H1 (cell line): Measurements from ENCODE around the gene YBX2. TPM values are rescaled to one million over a fixed set of nuclear protein-coding genes. Genes with fewer than 3 reads are reported as not detected.
A peak's percentile ranks its signal among the peaks of the same experiment; 100 is the strongest.

ENCODE experiments used
- CHD1 ChIP-seq: IDR thresholded peaks from 2 replicates; pipeline ENCODE4 v1.6.1; 2012; ENCODE audit warnings: low read depth, low read length, improper control_type of control experiment
- EP300 ChIP-seq, 2 experiments: IDR thresholded peaks; 1 replicate in 1 of 2; 2 replicates in 1 of 2; pipeline ENCODE4 v1.6.1; 2011 to 2012; ENCODE audit warnings: low read depth in 2 of 2, low read length in 2 of 2, mild to moderate bottlenecking in 2 of 2, borderline replicate concordance in 1 of 2, inconsistent platforms in 1 of 2, moderate library complexity in 1 of 2
- GABPA ChIP-seq: IDR thresholded peaks from 2 replicates; pipeline ENCODE4 v1.6.1; 2011; ENCODE audit warnings: mild to moderate bottlenecking, low read length, moderate library complexity, borderline replicate concordance; ENCODE audit not compliant: insufficient read depth
- JUND ChIP-seq: IDR thresholded peaks from 2 replicates; pipeline ENCODE4 v1.6.1; 2011; ENCODE audit warnings: mild to moderate bottlenecking, improper control_type of control experiment, low read length
- RXRA ChIP-seq: IDR thresholded peaks from 2 replicates; pipeline ENCODE4 v1.6.1; 2011; ENCODE audit warnings: low read depth, mild to moderate bottlenecking, low read length, moderate library complexity; ENCODE audit not compliant: insufficient read depth
- TAF1 ChIP-seq: IDR thresholded peaks from 2 replicates; pipeline ENCODE4 v1.6.1; 2011; ENCODE audit warnings: mild to moderate bottlenecking, low read depth, low read length
- polyA plus RNA-seq, 7 experiments: library from polyadenylated mRNA; depleted of rRNA in 3 of 7; stranded (reverse) in 5 of 7; unstranded in 2 of 7; fragments of >200 nt in 5 of 7; fragments of 200-250 nt in 2 of 7; gene quantifications; 1 replicate in 5 of 7; 2 replicates in 1 of 7; 4 replicates in 1 of 7; pipeline versions ENCODE4 v1.2.1 to v1.2.3, GENCODE V29; 2011 to 2013; ENCODE audit warnings: missing spikeins in 2 of 7, mixed read lengths in 2 of 7
- total RNA-seq: library from RNA; stranded (reverse); fragmentation: NEBNext Ultra II Directional; extraction: Animal tissue kit (Norgen Biotek cat#: 25700); gene quantifications from 2 replicates; pipeline ENCODE4 v1.2.1, GENCODE V29; 2021
- TF ChIP-seq, protein P1 (sequence below): fragments of 300-600 bp; sonication (generic); IDR thresholded peaks from 2 replicates; pipeline ENCODE4 v1.7.1; 2012; ENCODE audit warnings: low read length, moderate library complexity, mild to moderate bottlenecking, inconsistent platforms; ENCODE audit not compliant: insufficient replicate concordance

YBX2 gene
- total and polyA plus RNA-seq, 2 of the 8 experiments (the other 6 are each of a cell fraction or from before 2014, with no cell fraction given) = 19.2 to 30.5 TPM

DNA sequence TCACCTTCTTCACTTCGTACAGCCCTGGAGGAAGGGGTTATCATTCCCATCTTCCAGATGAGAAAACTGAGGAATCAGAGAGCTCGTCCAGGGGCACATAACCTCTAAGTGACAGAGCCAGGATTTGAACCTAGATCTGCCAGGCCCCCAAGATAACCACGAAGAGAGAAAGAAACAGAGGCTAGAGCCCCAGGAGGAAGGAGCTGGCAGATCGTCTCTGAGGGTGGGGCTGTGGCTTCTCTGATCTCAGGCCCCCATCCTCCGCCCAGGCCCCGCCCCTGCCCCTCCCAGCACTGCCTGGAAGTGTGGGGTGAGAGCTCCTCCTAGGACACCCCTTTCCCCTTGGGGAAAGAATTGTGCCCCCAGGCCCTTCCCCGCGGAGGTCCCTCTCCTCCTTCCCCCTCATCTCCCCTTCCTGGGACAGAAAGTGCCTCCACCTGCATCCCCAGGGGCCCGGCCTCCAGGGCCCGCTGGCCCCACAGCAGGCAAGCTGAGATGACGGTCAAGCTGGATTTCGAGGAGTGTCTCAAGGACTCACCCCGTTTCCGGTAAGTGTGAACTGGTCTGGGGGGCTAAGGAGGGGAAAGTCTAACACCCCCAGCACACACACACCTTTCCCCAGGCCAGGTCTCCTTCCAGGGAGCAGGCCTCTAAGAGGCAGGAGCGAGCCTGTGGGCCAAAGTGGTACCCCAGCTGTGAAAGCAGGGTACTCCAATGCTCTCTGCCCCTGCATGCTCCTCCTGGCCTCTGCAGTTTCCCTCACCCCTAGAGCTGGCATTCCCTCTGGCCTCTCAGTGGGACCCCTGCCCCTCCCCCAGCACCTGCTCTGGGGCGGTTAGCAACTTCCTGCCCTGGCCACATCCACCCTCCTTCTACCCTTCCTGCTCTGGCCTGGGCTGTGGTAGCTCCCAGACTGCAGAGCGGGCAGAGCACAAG lies 42.1 kb upstream of the YBX2 start, which contains the start of gene ACAP1 (continued):
- TF ChIP-seq, protein P1, sequence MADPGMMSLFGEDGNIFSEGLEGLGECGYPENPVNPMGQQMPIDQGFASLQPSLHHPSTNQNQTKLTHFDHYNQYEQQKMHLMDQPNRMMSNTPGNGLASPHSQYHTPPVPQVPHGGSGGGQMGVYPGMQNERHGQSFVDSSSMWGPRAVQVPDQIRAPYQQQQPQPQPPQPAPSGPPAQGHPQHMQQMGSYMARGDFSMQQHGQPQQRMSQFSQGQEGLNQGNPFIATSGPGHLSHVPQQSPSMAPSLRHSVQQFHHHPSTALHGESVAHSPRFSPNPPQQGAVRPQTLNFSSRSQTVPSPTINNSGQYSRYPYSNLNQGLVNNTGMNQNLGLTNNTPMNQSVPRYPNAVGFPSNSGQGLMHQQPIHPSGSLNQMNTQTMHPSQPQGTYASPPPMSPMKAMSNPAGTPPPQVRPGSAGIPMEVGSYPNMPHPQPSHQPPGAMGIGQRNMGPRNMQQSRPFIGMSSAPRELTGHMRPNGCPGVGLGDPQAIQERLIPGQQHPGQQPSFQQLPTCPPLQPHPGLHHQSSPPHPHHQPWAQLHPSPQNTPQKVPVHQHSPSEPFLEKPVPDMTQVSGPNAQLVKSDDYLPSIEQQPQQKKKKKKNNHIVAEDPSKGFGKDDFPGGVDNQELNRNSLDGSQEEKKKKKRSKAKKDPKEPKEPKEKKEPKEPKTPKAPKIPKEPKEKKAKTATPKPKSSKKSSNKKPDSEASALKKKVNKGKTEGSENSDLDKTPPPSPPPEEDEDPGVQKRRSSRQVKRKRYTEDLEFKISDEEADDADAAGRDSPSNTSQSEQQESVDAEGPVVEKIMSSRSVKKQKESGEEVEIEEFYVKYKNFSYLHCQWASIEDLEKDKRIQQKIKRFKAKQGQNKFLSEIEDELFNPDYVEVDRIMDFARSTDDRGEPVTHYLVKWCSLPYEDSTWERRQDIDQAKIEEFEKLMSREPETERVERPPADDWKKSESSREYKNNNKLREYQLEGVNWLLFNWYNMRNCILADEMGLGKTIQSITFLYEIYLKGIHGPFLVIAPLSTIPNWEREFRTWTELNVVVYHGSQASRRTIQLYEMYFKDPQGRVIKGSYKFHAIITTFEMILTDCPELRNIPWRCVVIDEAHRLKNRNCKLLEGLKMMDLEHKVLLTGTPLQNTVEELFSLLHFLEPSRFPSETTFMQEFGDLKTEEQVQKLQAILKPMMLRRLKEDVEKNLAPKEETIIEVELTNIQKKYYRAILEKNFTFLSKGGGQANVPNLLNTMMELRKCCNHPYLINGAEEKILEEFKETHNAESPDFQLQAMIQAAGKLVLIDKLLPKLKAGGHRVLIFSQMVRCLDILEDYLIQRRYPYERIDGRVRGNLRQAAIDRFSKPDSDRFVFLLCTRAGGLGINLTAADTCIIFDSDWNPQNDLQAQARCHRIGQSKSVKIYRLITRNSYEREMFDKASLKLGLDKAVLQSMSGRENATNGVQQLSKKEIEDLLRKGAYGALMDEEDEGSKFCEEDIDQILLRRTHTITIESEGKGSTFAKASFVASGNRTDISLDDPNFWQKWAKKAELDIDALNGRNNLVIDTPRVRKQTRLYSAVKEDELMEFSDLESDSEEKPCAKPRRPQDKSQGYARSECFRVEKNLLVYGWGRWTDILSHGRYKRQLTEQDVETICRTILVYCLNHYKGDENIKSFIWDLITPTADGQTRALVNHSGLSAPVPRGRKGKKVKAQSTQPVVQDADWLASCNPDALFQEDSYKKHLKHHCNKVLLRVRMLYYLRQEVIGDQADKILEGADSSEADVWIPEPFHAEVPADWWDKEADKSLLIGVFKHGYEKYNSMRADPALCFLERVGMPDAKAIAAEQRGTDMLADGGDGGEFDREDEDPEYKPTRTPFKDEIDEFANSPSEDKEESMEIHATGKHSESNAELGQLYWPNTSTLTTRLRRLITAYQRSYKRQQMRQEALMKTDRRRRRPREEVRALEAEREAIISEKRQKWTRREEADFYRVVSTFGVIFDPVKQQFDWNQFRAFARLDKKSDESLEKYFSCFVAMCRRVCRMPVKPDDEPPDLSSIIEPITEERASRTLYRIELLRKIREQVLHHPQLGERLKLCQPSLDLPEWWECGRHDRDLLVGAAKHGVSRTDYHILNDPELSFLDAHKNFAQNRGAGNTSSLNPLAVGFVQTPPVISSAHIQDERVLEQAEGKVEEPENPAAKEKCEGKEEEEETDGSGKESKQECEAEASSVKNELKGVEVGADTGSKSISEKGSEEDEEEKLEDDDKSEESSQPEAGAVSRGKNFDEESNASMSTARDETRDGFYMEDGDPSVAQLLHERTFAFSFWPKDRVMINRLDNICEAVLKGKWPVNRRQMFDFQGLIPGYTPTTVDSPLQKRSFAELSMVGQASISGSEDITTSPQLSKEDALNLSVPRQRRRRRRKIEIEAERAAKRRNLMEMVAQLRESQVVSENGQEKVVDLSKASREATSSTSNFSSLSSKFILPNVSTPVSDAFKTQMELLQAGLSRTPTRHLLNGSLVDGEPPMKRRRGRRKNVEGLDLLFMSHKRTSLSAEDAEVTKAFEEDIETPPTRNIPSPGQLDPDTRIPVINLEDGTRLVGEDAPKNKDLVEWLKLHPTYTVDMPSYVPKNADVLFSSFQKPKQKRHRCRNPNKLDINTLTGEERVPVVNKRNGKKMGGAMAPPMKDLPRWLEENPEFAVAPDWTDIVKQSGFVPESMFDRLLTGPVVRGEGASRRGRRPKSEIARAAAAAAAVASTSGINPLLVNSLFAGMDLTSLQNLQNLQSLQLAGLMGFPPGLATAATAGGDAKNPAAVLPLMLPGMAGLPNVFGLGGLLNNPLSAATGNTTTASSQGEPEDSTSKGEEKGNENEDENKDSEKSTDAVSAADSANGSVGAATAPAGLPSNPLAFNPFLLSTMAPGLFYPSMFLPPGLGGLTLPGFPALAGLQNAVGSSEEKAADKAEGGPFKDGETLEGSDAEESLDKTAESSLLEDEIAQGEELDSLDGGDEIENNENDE = no peak
- TF ChIP-seq CHD1 (no peak), TAF1 (no peak), RXRA (no peak), GABPA (peak; percentile 49; the same call in 1 of the 2 replicates), EP300 (IDR thresholded peaks at IDR 0.05; ENCODE audit: borderline replicate concordance in 1 of 2, low read depth in 2 of 2, low read length in 2 of 2) (peak in 1 of 2 experiments; percentile 52; a peak in 1 of 3 replicates), JUND (no peak)
